SK-N-SH (cell line): ENCODE data around the gene PTPRD. TPM values are rescaled to one million over a fixed set of nuclear protein-coding genes. Genes with fewer than 3 reads are reported as not detected.

Experiments used
- CTCF ChIA-PET: fragments of 300-600, 350-600 bp; formaldehyde crosslinking; extraction: SDS; loops from one replicate; lab custom pipeline; 2021; lab: Yijun Ruan, JAX
- POLR2A ChIA-PET: fragments of 350-600 bp; sonication (Branson Sonifier 250); formaldehyde crosslinking; extraction: SDS; loops from one replicate; lab custom pipeline; 2020; ENCODE audit warnings: antibody characterized with exemption, inconsistent platforms; lab: Yijun Ruan, JAX
- DNase-seq: peaks from one replicate; pipeline ENCODE4 v3.0.0; 2012
- H2AFZ ChIP-seq: fragments of 200-600 bp; sonication (generic); 2 replicates; pipeline ENCODE4 v1.8.1; 2016; ENCODE audit warnings: antibody characterized with exemption, mild to moderate bottlenecking, low read depth
- H3F3A ChIP-seq: fragments of 200-600 bp; sonication (generic); replicated peaks from 2 replicates; pipeline ENCODE3; 2016; ENCODE audit warnings: antibody characterized with exemption, mild to moderate bottlenecking; ENCODE audit not compliant: insufficient read depth
- H3K27ac ChIP-seq, 2 experiments: fragments of 200-500 bp in 1 of 2; fragments of 200-600 bp in 1 of 2; sonication (Bioruptor generic) in 1 of 2; sonication (generic), shearing (Covaris generic) in 1 of 2; 2 replicates each; pipeline versions ENCODE4 v1.5.1 to v1.6.1; 2014 to 2016; ENCODE audit warnings: low read depth in 2 of 2, inconsistent platforms in 1 of 2, low read length in 1 of 2, mild to moderate bottlenecking in 1 of 2, mixed read lengths in 1 of 2
- H3K27me3 ChIP-seq: fragments of 200-600 bp; sonication (generic), shearing (Covaris generic); 2 replicates; pipeline ENCODE4 v1.6.1; 2016; ENCODE audit warnings: mixed run types; ENCODE audit not compliant: insufficient read depth
- H3K36me3 ChIP-seq, 2 experiments: fragments of 200-500 bp in 1 of 2; fragments of 200-600 bp in 1 of 2; sonication (Bioruptor generic) in 1 of 2; sonication (generic) in 1 of 2; replicated peaks in 1 of 2; 2 replicates each; pipeline versions ENCODE3 to v1.5.1; 2014 to 2016; ENCODE audit warnings: low read length in 1 of 2, mild to moderate bottlenecking in 1 of 2; ENCODE audit not compliant: insufficient read depth in 2 of 2, control insufficient read depth in 1 of 2
- H3K4me1 ChIP-seq, 2 experiments: fragments of 200-500 bp in 1 of 2; fragments of 200-600 bp in 1 of 2; sonication (Bioruptor generic) in 1 of 2; sonication (generic), shearing (Covaris generic) in 1 of 2; 2 replicates each; pipeline versions ENCODE4 v1.5.1 to v1.6.1; 2014 to 2016; ENCODE audit warnings: low read depth in 1 of 2, low read length in 1 of 2, mixed run types in 1 of 2; ENCODE audit not compliant: insufficient read depth in 2 of 2, control insufficient read depth in 1 of 2
- H3K4me2 ChIP-seq: fragments of 200-600 bp; sonication (generic), shearing (Covaris generic); 2 replicates; pipeline ENCODE4 v1.6.1; 2017; ENCODE audit warnings: mixed run types
- H3K4me3 ChIP-seq, 2 experiments: fragments of 200-500 bp in 1 of 2; fragments of 200-600 bp in 1 of 2; sonication (Bioruptor generic) in 1 of 2; sonication (generic), shearing (Covaris generic) in 1 of 2; 2 replicates each; pipeline versions ENCODE4 v1.5.1 to v1.8.1; 2014 to 2016; ENCODE audit warnings: low read depth in 2 of 2, inconsistent platforms in 1 of 2, low read length in 1 of 2, mild to moderate bottlenecking in 1 of 2, mixed read lengths in 1 of 2, moderate library complexity in 1 of 2
- H3K79me2 ChIP-seq: fragments of 200-600 bp; sonication (generic); 2 replicates; pipeline ENCODE4 v1.8.1; 2017; ENCODE audit warnings: mild to moderate bottlenecking; ENCODE audit not compliant: insufficient read depth
- H3K9ac ChIP-seq: fragments of 200-600 bp; sonication (generic); 2 replicates; pipeline ENCODE4 v1.6.1; 2017; ENCODE audit warnings: mixed run types
- H3K9me2 ChIP-seq: fragments of 200-600 bp; sonication (generic); 2 replicates; pipeline ENCODE4 v1.6.1; 2017; ENCODE audit warnings: mixed run types
- H3K9me3 ChIP-seq: fragments of 200-600 bp; sonication (generic); 2 replicates; pipeline ENCODE4 v1.6.1; 2017; ENCODE audit warnings: mixed run types, mild to moderate bottlenecking, moderate library complexity
- H4K20me1 ChIP-seq: fragments of 200-600 bp; sonication (generic); 2 replicates; pipeline ENCODE4 v1.6.1; 2017; ENCODE audit warnings: mild to moderate bottlenecking, mixed run types; ENCODE audit not compliant: insufficient read depth
- EP300 ChIP-seq, 2 experiments: IDR thresholded peaks; 2 replicates each; pipeline versions ENCODE4 v1.4.0 to v1.6.1; 2012; ENCODE audit warnings: borderline replicate concordance in 1 of 2, low read depth in 1 of 2, low read length in 1 of 2
- FOSL2 ChIP-seq: IDR thresholded peaks from 2 replicates; pipeline ENCODE4 v1.4.0; 2012; ENCODE audit warnings: low read depth, mild to moderate bottlenecking, moderate library complexity, borderline replicate concordance
- FOXJ3 ChIP-seq: sonication (generic); formaldehyde crosslinking; IDR thresholded peaks from 2 replicates; pipeline ENCODE4 v1.5.1; 2020; ENCODE audit warnings: mild to moderate bottlenecking, missing genetic modification reagents
- FOXM1 ChIP-seq: IDR thresholded peaks from 2 replicates; pipeline ENCODE4 v1.4.0; 2012; ENCODE audit warnings: low read depth, mild to moderate bottlenecking
- GABPA ChIP-seq: IDR thresholded peaks from 2 replicates; pipeline ENCODE4 v1.4.0; 2012; ENCODE audit warnings: low read depth, mild to moderate bottlenecking
- MXI1 ChIP-seq: IDR thresholded peaks from 2 replicates; pipeline ENCODE4 v1.6.1; 2012; ENCODE audit warnings: mild to moderate bottlenecking, low read depth, low read length, improper control_type of control experiment
- NRF1 ChIP-seq: IDR thresholded peaks from 2 replicates; pipeline ENCODE4 v1.6.1; 2012; ENCODE audit warnings: low read depth, mild to moderate bottlenecking, low read length
- POLR2AphosphoS5 ChIP-seq: IDR thresholded peaks from 2 replicates; pipeline ENCODE4 v1.6.1; 2012; ENCODE audit warnings: low read depth, low read length
- RAD21 ChIP-seq: IDR thresholded peaks from 2 replicates; pipeline ENCODE4 v1.6.1; 2012; ENCODE audit warnings: mild to moderate bottlenecking, low read length
- RFX5 ChIP-seq: IDR thresholded peaks from 2 replicates; pipeline ENCODE4 v1.6.1; 2012; ENCODE audit warnings: mild to moderate bottlenecking, improper control_type of control experiment, low read length
- RXRA ChIP-seq: IDR thresholded peaks from 2 replicates; pipeline ENCODE4 v1.4.0; 2012; ENCODE audit warnings: low read depth, mild to moderate bottlenecking, borderline replicate concordance
- SIN3A ChIP-seq: IDR thresholded peaks from 2 replicates; pipeline ENCODE4 v1.6.1; 2012; ENCODE audit warnings: low read depth, mild to moderate bottlenecking, low read length, moderate library complexity, borderline replicate concordance
- TEAD4 ChIP-seq: IDR thresholded peaks from 2 replicates; pipeline ENCODE4 v1.4.0; 2012; ENCODE audit warnings: mild to moderate bottlenecking, borderline replicate concordance; ENCODE audit not compliant: insufficient read depth
- WGBS: methylation state at CpG from one replicate; pipeline ENCODE4 v1.1.6; 2017; ENCODE audit warnings: low lambda C conversion rate; 5-methylcytosine and 5-hydroxymethylcytosine counted together
- polyA plus RNA-seq, 3 experiments: library from polyadenylated mRNA; depleted of rRNA; stranded (reverse); fragments of >200 nt; gene quantifications; 2 replicates each; pipeline ENCODE4 v1.2.3, GENCODE V29; 2012
- TF ChIP-seq, protein P1 (sequence below): IDR thresholded peaks from 2 replicates; pipeline ENCODE4 v1.6.1; 2012; ENCODE audit warnings: mild to moderate bottlenecking, low read depth, low read length, moderate library complexity
- TF ChIP-seq, protein P2 (sequence below): IDR thresholded peaks from 2 replicates; pipeline ENCODE4; 2012
- TF ChIP-seq, protein P3 (sequence below): IDR thresholded peaks from 2 replicates; pipeline ENCODE4 v1.4.0; 2012; ENCODE audit warnings: low read depth
- TF ChIP-seq, protein P4 (sequence below): fragments of 150-350 bp; IDR thresholded peaks from 2 replicates; pipeline ENCODE4 v1.6.1; 2017; ENCODE audit warnings: antibody characterized with exemption, low read length, low read depth, borderline replicate concordance

PTPRD gene
- polyA plus RNA-seq, 1 of the 3 experiments (the other 2 are of a cell fraction): 0.15 TPM

DNA sequence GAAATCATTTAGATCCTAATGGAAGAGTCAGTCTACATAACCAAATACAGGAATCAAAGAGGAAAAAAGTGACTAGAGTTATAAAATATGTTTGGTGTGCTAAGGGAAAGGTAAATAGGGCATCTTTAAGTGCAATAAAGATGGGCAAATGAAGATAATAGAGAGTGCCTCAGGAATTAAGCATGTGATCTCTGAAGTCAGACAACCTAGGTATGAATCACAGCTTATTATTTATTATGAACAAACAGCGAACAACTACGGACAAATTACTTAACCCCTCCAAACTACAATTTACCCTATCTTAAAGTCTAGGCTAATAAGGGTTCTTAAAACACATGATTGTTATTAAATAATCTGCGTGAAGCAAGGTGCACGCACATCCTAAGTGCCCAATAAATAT is 1903.1 kb downstream of the PTPRD start:
- no peaks in the 10 kb centered on the region for H3K36me3 ChIP-seq
- POLR2A ChIA-PET: no interaction called here
- no peak for TF ChIP-seq TEAD4
- TF ChIP-seq MXI1: no peak
- TF ChIP-seq, protein P1, sequence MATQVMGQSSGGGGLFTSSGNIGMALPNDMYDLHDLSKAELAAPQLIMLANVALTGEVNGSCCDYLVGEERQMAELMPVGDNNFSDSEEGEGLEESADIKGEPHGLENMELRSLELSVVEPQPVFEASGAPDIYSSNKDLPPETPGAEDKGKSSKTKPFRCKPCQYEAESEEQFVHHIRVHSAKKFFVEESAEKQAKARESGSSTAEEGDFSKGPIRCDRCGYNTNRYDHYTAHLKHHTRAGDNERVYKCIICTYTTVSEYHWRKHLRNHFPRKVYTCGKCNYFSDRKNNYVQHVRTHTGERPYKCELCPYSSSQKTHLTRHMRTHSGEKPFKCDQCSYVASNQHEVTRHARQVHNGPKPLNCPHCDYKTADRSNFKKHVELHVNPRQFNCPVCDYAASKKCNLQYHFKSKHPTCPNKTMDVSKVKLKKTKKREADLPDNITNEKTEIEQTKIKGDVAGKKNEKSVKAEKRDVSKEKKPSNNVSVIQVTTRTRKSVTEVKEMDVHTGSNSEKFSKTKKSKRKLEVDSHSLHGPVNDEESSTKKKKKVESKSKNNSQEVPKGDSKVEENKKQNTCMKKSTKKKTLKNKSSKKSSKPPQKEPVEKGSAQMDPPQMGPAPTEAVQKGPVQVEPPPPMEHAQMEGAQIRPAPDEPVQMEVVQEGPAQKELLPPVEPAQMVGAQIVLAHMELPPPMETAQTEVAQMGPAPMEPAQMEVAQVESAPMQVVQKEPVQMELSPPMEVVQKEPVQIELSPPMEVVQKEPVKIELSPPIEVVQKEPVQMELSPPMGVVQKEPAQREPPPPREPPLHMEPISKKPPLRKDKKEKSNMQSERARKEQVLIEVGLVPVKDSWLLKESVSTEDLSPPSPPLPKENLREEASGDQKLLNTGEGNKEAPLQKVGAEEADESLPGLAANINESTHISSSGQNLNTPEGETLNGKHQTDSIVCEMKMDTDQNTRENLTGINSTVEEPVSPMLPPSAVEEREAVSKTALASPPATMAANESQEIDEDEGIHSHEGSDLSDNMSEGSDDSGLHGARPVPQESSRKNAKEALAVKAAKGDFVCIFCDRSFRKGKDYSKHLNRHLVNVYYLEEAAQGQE: no peak
- TF ChIP-seq, protein P2, sequence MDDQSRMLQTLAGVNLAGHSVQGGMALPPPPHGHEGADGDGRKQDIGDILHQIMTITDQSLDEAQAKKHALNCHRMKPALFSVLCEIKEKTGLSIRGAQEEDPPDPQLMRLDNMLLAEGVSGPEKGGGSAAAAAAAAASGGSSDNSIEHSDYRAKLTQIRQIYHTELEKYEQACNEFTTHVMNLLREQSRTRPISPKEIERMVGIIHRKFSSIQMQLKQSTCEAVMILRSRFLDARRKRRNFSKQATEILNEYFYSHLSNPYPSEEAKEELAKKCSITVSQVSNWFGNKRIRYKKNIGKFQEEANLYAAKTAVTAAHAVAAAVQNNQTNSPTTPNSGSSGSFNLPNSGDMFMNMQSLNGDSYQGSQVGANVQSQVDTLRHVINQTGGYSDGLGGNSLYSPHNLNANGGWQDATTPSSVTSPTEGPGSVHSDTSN: no peak
- TF ChIP-seq RXRA: no peak
- no peak for TF ChIP-seq POLR2AphosphoS5
- TF ChIP-seq, protein P3, sequence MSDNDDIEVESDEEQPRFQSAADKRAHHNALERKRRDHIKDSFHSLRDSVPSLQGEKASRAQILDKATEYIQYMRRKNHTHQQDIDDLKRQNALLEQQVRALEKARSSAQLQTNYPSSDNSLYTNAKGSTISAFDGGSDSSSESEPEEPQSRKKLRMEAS: no peak
- TF ChIP-seq FOSL2: no peak
- no peak for TF ChIP-seq RAD21
- TF ChIP-seq EP300 (IDR thresholded peaks at IDR 0.05; ENCODE audit: borderline replicate concordance in 1 of 2, low read depth in 1 of 2, low read length in 1 of 2): no peak
- no peak for TF ChIP-seq SIN3A
- TF ChIP-seq NRF1: no peak
- TF ChIP-seq, protein P4, sequence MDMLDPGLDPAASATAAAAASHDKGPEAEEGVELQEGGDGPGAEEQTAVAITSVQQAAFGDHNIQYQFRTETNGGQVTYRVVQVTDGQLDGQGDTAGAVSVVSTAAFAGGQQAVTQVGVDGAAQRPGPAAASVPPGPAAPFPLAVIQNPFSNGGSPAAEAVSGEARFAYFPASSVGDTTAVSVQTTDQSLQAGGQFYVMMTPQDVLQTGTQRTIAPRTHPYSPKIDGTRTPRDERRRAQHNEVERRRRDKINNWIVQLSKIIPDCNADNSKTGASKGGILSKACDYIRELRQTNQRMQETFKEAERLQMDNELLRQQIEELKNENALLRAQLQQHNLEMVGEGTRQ: no peak
- TF ChIP-seq FOXM1: no peak
- no peak for TF ChIP-seq FOXJ3 (CRISPR knock-in tag)
- no peak for TF ChIP-seq RFX5
- no peak for TF ChIP-seq GABPA
- H2AFZ ChIP-seq: no peak overlapping the region
- H3K9me3 ChIP-seq: no peaks in the 10 kb centered on the region
- H3K4me2 ChIP-seq: no peak overlapping the region
- no peak overlapping the region for H3K9ac ChIP-seq
- CTCF ChIA-PET: no interaction called here
- no peak overlapping the region for H3K27ac ChIP-seq
- no peak overlapping the region for H3K4me3 ChIP-seq
- H3K27me3 ChIP-seq: no peaks in the 10 kb centered on the region
- H3K9me2 ChIP-seq: no peaks in the 10 kb centered on the region
- no peaks in the 10 kb centered on the region for H3K4me1 ChIP-seq
- H3F3A ChIP-seq: no peaks in the 10 kb centered on the region
- DNase-seq: no peak
- H3K79me2 ChIP-seq: no peaks in the 10 kb centered on the region
- 72% methylated on average over 4 of the region's 4 CpGs for WGBS
- H4K20me1 ChIP-seq: no peaks in the 10 kb centered on the region
